ENCODE results near the gene FIBCD1. TPM values are rescaled to one million over a fixed set of nuclear protein-coding genes. Genes with fewer than 3 reads are reported as not detected.

The FIBCD1 gene
- total RNA-seq, 1 donor from 2014 or later: 0.66 TPM

DNA sequence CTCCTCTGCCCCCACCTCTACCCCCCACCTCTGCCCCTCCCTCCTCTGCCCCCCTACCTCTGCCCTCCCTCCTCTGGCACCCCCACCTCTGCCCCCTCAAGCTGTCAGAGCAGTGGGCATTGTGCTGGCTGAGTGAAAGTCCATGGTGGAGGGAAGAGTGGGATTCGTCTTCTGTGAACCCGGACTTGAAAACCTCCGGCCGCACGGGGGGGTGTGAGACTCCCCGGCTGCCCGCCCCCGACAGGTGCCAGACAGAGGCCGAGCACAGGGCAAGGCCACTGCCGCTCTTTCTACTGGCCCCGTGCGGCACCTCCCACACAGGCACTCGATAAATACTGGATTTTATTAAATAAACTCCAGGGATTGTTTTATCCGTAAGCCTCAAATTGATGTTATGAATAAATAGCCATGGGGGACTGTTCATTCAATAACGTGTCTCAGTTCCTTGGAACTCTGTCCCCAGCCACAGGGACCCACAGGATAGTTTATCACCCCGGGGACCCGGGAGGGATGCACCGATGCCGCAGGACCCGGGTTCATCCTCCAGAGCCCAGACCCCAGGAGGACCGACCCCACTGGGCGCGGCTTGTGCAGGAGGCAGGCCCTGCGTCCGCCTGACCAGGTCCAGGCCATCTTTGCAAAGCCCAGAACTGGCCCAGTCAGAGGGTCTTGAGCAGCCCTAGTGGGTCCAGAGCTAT lies 39.8 kb downstream of the FIBCD1 start:
- FAIRE-seq (no peak), DNase-seq (ENCODE audit: low read depth) (no peak)
- Histone ChIP-seq H3K27me3 (ENCODE audit: insufficient read depth, low read length) (no peaks in the 10 kb centered on the region), H3K9ac (ENCODE audit: low read length) (no peak overlapping the region), H3K79me2 (ENCODE audit: insufficient read depth, low read length) (no peaks in the 10 kb centered on the region), H3K4me2 (ENCODE audit: low read length) (no peak overlapping the region), H3K4me1 (ENCODE audit: insufficient read depth, low read length) (peaks cover 2% of the 10 kb centered on the region), H3K36me3 (ENCODE audit: insufficient read depth, low read length) (no peaks in the 10 kb centered on the region), H3K4me3 (ENCODE audit: insufficient read depth, low read depth, low read length) (no peak overlapping the region), H2AFZ (ENCODE audit: low read depth, low read length) (no peak overlapping the region), H4K20me1 (ENCODE audit: insufficient read depth, low read length) (peaks cover 27% of the 10 kb centered on the region), H3K27ac (ENCODE audit: low read depth, low read length) (no peak overlapping the region), H3K9me3 (ENCODE audit: insufficient read depth, low read depth, low read length) (no peaks in the 10 kb centered on the region)
- peaks cover 4% of the 10 kb centered on the region for H3K36me3 Mint-ChIP-seq (ENCODE audit: low read depth, unreplicated experiment)
- no peaks in the 10 kb centered on the region for H3K9me3 Mint-ChIP-seq (ENCODE audit: unreplicated experiment)
- no peak for TF ChIP-seq EZH2 (IDR thresholded peaks at IDR 0.05; ENCODE audit: insufficient read depth, low read length)
- TF ChIP-seq, protein P1, sequence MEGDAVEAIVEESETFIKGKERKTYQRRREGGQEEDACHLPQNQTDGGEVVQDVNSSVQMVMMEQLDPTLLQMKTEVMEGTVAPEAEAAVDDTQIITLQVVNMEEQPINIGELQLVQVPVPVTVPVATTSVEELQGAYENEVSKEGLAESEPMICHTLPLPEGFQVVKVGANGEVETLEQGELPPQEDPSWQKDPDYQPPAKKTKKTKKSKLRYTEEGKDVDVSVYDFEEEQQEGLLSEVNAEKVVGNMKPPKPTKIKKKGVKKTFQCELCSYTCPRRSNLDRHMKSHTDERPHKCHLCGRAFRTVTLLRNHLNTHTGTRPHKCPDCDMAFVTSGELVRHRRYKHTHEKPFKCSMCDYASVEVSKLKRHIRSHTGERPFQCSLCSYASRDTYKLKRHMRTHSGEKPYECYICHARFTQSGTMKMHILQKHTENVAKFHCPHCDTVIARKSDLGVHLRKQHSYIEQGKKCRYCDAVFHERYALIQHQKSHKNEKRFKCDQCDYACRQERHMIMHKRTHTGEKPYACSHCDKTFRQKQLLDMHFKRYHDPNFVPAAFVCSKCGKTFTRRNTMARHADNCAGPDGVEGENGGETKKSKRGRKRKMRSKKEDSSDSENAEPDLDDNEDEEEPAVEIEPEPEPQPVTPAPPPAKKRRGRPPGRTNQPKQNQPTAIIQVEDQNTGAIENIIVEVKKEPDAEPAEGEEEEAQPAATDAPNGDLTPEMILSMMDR (IDR thresholded peaks at IDR 0.05; ENCODE audit: insufficient read depth, low read depth, low read length): no peak
- H3K4me1 Mint-ChIP-seq (ENCODE audit: low read depth, unreplicated experiment): no peaks in the 10 kb centered on the region
- no peak overlapping the region for H3K27ac Mint-ChIP-seq (ENCODE audit: unreplicated experiment)
- peaks cover 6% of the 10 kb centered on the region for H3K27me3 Mint-ChIP-seq (ENCODE audit: low read depth, unreplicated experiment)
- no peak overlapping the region for H3K4me3 Mint-ChIP-seq (ENCODE audit: unreplicated experiment)

DNA sequence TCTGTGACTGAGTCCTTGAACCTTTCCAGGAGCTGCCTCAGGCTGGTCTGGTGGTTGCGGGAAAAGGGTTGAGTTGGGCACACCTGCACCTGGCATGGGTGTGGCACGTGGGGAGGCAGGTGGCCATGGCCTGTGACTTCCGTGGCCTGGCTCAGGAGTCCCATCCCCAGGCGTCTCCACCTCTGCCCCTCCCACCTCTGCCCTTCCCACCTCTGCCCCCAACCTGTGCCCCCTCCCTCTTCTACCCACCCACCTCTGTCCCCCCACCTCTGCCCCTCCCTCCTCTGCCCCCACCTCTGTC lies 40.5 kb downstream of the FIBCD1 start:
- Histone ChIP-seq H3K36me3 (ENCODE audit: insufficient read depth, low read length) (no peaks in the 10 kb centered on the region), H3K4me3 (ENCODE audit: insufficient read depth, low read depth, low read length) (no peak overlapping the region), H2AFZ (ENCODE audit: low read depth, low read length) (no peak overlapping the region), H3K27ac (ENCODE audit: low read depth, low read length) (no peak overlapping the region), H3K27me3 (ENCODE audit: insufficient read depth, low read length) (no peaks in the 10 kb centered on the region), H4K20me1 (ENCODE audit: insufficient read depth, low read length) (peaks cover 34% of the 10 kb centered on the region), H3K9ac (ENCODE audit: low read length) (no peak overlapping the region), H3K79me2 (ENCODE audit: insufficient read depth, low read length) (no peaks in the 10 kb centered on the region), H3K9me3 (ENCODE audit: insufficient read depth, low read depth, low read length) (no peaks in the 10 kb centered on the region), H3K4me2 (ENCODE audit: low read length) (no peak overlapping the region), H3K4me1 (ENCODE audit: insufficient read depth, low read length) (peaks cover 5% of the 10 kb centered on the region)
- H3K27ac Mint-ChIP-seq (ENCODE audit: unreplicated experiment): no peak overlapping the region
- no peak overlapping the region for H3K4me3 Mint-ChIP-seq (ENCODE audit: unreplicated experiment)
- H3K9me3 Mint-ChIP-seq (ENCODE audit: unreplicated experiment): no peaks in the 10 kb centered on the region
- no peak for FAIRE-seq
- TF ChIP-seq EZH2 (IDR thresholded peaks at IDR 0.05; ENCODE audit: insufficient read depth, low read length): no peak
- TF ChIP-seq, protein P1 (IDR thresholded peaks at IDR 0.05; ENCODE audit: insufficient read depth, low read depth, low read length): no peak
- H3K36me3 Mint-ChIP-seq (ENCODE audit: low read depth, unreplicated experiment): peaks cover 4% of the 10 kb centered on the region
- DNase-seq (ENCODE audit: low read depth): no peak
- H3K4me1 Mint-ChIP-seq (ENCODE audit: low read depth, unreplicated experiment): no peaks in the 10 kb centered on the region
- H3K27me3 Mint-ChIP-seq (ENCODE audit: low read depth, unreplicated experiment): peaks cover under 1% of the 10 kb centered on the region

DNA sequence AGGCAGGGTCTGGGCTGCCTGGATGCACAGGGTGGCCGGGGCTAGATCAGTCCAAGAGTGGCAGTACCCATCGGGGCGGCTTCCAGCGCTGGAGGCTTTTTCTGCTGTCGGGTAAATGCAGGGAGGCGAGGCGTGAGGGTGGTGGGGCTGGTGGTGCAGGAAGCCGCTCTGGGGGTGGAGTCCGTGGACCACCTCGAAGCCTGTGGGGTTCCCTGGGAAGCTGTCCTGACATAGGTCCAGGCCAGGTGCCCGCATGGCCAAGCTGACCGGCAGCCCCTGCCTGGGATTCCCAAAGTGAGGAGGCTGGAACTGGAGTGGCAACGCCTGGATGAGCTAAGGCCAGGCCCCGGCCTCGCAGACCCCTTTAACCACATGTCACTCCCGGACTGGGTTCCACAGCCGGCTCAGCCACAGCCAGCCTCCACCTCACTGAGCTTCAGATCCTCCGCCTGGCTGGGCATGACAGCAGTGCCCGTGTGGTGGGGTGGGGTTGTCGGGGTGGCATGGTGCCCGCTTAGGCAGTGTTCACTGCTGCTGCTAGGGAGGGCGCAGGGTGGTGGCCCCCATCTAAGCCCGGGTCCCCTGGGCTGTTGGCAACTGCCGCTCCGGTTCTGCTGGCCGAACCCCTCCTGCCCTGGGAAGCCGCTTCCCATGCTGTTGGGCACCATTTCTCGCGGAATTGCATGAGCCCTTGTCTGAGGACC lies 41.0 kb downstream of the FIBCD1 start:
- no peaks in the 10 kb centered on the region for H3K79me2 ChIP-seq (ENCODE audit: insufficient read depth, low read length)
- FAIRE-seq: no peak
- H3K27me3 Mint-ChIP-seq (ENCODE audit: low read depth, unreplicated experiment): no peaks in the 10 kb centered on the region
- TF ChIP-seq, protein P1 (IDR thresholded peaks at IDR 0.05; ENCODE audit: insufficient read depth, low read depth, low read length): no peak
- TF ChIP-seq EZH2 (IDR thresholded peaks at IDR 0.05; ENCODE audit: insufficient read depth, low read length): no peak
- no peak overlapping the region for H3K4me3 Mint-ChIP-seq (ENCODE audit: unreplicated experiment)
- no peaks in the 10 kb centered on the region for H3K9me3 Mint-ChIP-seq (ENCODE audit: unreplicated experiment)
- no peak overlapping the region for H3K27ac ChIP-seq (ENCODE audit: low read depth, low read length)
- no peaks in the 10 kb centered on the region for H3K27me3 ChIP-seq (ENCODE audit: insufficient read depth, low read length)
- H4K20me1 ChIP-seq (ENCODE audit: insufficient read depth, low read length): peaks cover 39% of the 10 kb centered on the region
- H3K4me1 Mint-ChIP-seq (ENCODE audit: low read depth, unreplicated experiment): no peaks in the 10 kb centered on the region
- no peak overlapping the region for H3K4me2 ChIP-seq (ENCODE audit: low read length)
- no peak overlapping the region for H3K4me3 ChIP-seq (ENCODE audit: insufficient read depth, low read depth, low read length)
- H3K9me3 ChIP-seq (ENCODE audit: insufficient read depth, low read depth, low read length): no peaks in the 10 kb centered on the region
- peaks cover under 1% of the 10 kb centered on the region for H3K36me3 ChIP-seq (ENCODE audit: insufficient read depth, low read length)
- H3K36me3 Mint-ChIP-seq (ENCODE audit: low read depth, unreplicated experiment): peaks cover 4% of the 10 kb centered on the region
- no peak overlapping the region for H2AFZ ChIP-seq (ENCODE audit: low read depth, low read length)
- no peak overlapping the region for H3K9ac ChIP-seq (ENCODE audit: low read length)
- H3K27ac Mint-ChIP-seq (ENCODE audit: unreplicated experiment): no peak overlapping the region
- no peak for DNase-seq (ENCODE audit: low read depth)
- peaks cover 5% of the 10 kb centered on the region for H3K4me1 ChIP-seq (ENCODE audit: insufficient read depth, low read length)

Measured in astrocyte (in vitro differentiated cells and primary cell).